GM12874 (cell line): ENCODE results near the gene NFATC1.

ENCODE experiments used
- TF ChIP-seq, protein P1 (sequence below): IDR thresholded peaks from 2 replicates; pipeline ENCODE4 v1.5.1; 2011; ENCODE audit warnings: low read depth, mild to moderate bottlenecking, control low read depth, low read length, moderate library complexity; ENCODE audit not compliant: insufficient read depth

The NFATC1 gene

DNA sequence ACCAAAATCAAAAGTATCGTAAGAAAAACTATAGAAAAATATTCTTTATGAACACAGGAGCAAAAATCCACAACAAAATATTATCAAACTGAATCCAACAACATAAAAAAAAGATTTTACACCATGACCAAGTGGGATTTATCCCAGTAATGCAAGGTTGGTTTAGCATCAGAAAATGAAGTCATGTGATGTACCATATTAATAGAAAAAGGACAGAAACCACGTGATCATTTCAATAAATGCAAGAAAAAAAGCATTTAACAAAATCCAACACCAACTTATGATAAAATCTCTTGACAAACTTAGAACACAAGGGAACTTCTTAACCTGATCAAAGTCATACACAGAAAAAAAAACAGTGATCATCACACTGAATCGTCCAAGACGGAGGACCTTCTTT is 105.3 kb downstream of the NFATC1 start:
- TF ChIP-seq, protein P1, sequence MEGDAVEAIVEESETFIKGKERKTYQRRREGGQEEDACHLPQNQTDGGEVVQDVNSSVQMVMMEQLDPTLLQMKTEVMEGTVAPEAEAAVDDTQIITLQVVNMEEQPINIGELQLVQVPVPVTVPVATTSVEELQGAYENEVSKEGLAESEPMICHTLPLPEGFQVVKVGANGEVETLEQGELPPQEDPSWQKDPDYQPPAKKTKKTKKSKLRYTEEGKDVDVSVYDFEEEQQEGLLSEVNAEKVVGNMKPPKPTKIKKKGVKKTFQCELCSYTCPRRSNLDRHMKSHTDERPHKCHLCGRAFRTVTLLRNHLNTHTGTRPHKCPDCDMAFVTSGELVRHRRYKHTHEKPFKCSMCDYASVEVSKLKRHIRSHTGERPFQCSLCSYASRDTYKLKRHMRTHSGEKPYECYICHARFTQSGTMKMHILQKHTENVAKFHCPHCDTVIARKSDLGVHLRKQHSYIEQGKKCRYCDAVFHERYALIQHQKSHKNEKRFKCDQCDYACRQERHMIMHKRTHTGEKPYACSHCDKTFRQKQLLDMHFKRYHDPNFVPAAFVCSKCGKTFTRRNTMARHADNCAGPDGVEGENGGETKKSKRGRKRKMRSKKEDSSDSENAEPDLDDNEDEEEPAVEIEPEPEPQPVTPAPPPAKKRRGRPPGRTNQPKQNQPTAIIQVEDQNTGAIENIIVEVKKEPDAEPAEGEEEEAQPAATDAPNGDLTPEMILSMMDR = no peak

DNA sequence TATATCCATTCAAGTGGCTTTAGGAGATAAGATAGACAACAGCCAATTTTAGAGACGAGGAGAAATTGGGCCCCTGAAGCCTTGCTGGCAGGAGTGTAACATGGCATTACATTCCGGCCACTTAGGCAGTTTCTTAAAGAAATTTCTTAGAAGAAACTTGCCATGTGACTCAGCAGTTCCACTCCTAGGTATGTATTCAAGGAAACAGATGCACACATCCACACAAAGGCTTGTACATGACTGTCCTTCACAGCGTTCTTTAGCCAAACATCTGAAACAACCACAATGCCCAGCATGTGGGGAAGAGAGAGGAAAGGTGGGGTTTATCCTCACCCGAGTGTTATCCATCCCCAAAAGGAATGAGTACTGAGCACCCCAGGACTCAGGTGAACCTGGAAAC is 107.1 kb downstream of the NFATC1 start:
- TF ChIP-seq, protein P1 = no peak

GRCh38 chr18:79503406-79503805 is 107.7 kb downstream of the NFATC1 start:
- TF ChIP-seq, protein P1 = no peak

DNA sequence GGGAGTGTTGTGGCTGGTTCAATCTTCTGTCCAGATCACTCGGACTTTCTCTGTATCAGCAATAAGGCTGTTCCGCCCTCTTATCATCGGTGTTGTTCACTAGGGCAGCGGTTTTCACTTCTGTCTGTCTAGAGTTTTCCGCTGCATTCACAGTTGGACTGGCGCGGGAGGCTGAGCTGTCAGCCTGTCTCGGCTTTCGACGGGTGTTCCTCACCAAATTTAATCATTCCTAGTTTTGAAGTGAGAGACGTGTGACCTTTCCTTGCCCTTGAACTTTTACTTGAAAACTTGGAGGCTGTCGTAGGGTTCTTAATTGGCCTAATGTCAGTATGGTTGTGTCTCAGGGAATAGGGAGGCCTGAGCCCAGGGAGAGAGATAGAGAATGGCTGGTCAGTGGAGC is 108.3 kb downstream of the NFATC1 start:
- TF ChIP-seq, protein P1 = no peak

GRCh38 chr18:79506191-79507075 is 110.7 kb downstream of the NFATC1 start:
- TF ChIP-seq, protein P1 = no peak

DNA sequence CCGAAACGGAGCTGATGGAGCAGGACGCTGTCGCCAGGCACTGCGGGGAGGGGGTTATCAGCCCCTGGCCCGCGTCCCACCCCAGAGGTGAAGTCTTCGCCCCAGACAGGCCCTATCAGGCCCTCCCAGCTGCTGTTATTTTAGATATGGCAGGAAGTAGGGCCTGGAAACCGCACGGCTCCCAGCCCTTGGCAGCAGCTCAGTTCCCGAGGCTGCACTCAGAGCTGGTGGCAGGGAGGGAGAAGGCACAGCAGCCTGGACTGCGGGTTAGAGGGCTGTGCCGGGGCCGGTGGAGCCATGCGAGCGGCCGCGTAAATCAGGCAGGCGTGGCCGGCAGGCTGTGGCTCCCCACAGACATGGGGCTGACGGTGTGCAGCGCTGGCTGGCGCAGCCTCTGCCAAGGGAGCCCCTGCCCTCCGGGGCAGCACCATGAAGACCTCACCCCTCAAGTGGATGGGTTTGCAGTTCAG is 111.4 kb downstream of the NFATC1 start:
- TF ChIP-seq, protein P1 = no peak

DNA sequence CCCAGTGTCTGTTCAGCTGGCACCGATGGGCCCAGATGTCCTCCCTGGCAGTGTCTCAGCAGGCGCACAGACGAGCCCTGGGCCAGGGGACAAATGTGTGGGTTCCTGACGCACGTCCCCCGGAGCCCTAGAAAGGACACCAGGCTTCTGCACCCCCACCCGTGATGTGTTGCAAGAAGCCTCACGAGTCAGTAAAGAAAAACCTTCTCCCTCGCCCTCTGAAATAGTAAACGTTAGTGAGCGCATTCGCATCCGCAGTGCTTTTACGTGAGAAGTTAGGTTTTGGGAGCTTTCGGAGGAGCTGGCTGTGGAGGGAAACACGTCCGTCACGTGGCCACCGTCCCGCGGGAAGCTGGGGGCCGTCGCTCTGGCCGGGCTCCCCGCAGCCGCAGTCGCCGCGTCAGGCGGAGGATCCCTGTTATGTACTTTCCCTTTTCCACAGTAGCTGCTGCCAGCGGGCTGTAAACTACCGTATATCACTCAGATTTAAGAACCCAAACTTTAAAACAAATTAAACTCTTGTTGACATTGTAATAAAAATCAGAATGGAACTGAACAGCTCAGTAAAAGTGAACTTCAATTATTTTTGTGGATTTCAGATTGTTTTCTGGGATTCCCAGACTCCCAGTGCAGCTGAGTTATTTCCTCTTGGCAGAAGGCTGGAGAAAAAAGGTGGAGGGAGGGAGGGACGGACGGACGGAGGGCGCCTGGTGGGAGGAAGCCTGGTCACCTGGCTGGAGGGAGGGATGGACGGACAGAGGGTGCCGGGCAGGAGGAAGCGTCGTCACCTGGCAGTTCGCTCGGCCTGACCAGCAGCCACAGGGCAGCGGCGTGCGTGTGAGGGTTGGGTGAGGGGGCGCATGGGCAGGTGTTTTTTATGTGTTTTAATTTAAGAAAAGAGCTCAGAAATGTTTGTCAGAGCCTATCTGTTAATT is 112.1 kb downstream of the NFATC1 start:
- TF ChIP-seq, protein P1 = no peak
